Testis (tissue), 2 donors: ENCODE data around the gene PEBP1.

ENCODE experiments used
- POLR2A ChIP-seq: fragments of 450-650 bp; IDR thresholded peaks from one replicate; pipeline ENCODE4 v1.6.1; 2017; ENCODE audit warnings: antibody characterized with exemption, mild to moderate bottlenecking, moderate library complexity
- TF ChIP-seq, protein P1 (sequence below), 3 experiments: fragments of 450-650 bp in 2 of 3; fragments of 200-600 bp in 1 of 3; sonication (generic) in 1 of 3; IDR thresholded peaks; one replicate each; pipeline ENCODE4 v1.5.1; 2016 to 2019; ENCODE audit warnings: antibody characterized with exemption in 3 of 3, mild to moderate bottlenecking in 2 of 3, moderate library complexity in 1 of 3

GRCh38 chr12:118193958-118194357 is 58.0 kb downstream of the PEBP1 start:
- no peak for TF ChIP-seq POLR2A
- TF ChIP-seq, protein P1, sequence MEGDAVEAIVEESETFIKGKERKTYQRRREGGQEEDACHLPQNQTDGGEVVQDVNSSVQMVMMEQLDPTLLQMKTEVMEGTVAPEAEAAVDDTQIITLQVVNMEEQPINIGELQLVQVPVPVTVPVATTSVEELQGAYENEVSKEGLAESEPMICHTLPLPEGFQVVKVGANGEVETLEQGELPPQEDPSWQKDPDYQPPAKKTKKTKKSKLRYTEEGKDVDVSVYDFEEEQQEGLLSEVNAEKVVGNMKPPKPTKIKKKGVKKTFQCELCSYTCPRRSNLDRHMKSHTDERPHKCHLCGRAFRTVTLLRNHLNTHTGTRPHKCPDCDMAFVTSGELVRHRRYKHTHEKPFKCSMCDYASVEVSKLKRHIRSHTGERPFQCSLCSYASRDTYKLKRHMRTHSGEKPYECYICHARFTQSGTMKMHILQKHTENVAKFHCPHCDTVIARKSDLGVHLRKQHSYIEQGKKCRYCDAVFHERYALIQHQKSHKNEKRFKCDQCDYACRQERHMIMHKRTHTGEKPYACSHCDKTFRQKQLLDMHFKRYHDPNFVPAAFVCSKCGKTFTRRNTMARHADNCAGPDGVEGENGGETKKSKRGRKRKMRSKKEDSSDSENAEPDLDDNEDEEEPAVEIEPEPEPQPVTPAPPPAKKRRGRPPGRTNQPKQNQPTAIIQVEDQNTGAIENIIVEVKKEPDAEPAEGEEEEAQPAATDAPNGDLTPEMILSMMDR (IDR thresholded peaks at IDR 0.05): no peak
